ENCODE data around the gene TBX18. TPM values are rescaled to one million over a fixed set of nuclear protein-coding genes. Genes with fewer than 3 reads are reported as not detected.

TBX18 gene
- total RNA-seq, 1 experiment from 2014 or later, result 14.4 TPM

DNA sequence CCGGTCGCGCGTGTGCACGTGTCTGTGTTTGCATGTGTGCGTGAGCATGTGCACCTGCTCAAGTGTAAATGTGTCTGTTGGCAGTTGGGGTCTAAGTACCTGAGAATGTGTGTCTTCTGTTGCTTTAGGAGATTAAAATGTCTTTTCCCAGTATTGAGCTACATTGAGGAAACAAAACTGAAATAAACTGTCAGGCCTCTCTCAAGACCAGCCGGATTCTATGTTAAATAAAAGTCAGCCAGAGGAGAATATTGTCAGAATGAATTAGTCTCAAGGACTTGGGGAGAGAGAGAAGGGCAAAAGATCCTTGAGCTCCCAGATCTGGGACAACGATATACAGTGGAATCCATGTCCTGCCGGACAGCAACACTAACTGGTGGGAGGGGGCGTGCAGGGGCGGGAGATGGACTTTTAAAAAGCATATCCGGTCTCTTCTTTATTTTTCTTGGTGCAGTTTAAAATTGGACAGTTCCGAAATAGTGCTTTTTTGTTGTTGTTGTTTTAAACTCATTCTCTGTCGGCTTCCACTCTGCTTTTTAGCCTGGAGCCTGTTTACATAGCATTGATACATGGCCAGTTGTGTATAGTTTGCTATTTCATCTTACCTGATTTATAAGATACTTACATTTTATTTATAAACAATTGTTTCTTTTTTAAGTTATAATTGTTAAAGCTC, 3.3 kb upstream of the TBX18 start:
- no peaks in the 10 kb centered on the region for H3K9me2 ChIP-seq (ENCODE audit: insufficient read depth)
- RAD21 ChIA-PET (ENCODE audit: low non-redundant PET in 1 of 2, low total read pairs in 2 of 2, uncharacterized antibody in 2 of 2, unreplicated experiment in 2 of 2), result no interaction called here
- H2AFZ ChIP-seq (ENCODE audit: low read depth, low read length, poor library complexity, severe bottlenecking), result no peak overlapping the region
- H3K4me1 ChIP-seq (ENCODE audit: control insufficient read depth in 1 of 2, insufficient read depth in 2 of 2, low read length in 2 of 2), result peaks cover 0 to 13% of the 10 kb centered on the region in 2 experiments; a peak in 2 of 4 replicates
- no peak for TF ChIP-seq POLR2A (IDR thresholded peaks at IDR 0.05; ENCODE audit: borderline replicate concordance, extremely low read depth, insufficient read depth, insufficient read length)
- no peak for TF ChIP-seq EGR1 (IDR thresholded peaks at IDR 0.05; ENCODE audit: low read depth)
- no peak for TF ChIP-seq SP1 (IDR thresholded peaks at IDR 0.05; ENCODE audit: low read depth)
- no peak for TF ChIP-seq RAD21 (IDR thresholded peaks at IDR 0.05; ENCODE audit: low read depth)
- DNase-seq (ENCODE audit: low read depth, low spot score), result no peak
- intact Hi-C loops (cut with micrococcal nuclease), result no loop called here
- H3K9me3 ChIP-seq (ENCODE audit: control insufficient read depth in 1 of 2, insufficient read depth in 1 of 2, low read depth in 1 of 2, low read length in 2 of 2), result no peaks in the 10 kb centered on the region
- no peak overlapping the region for H3K4me2 ChIP-seq (ENCODE audit: low read length)
- H3K36me3 ChIP-seq (ENCODE audit: control insufficient read depth in 1 of 2, insufficient read depth in 2 of 2, low read length in 2 of 2), result no peaks in the 10 kb centered on the region
- no peak overlapping the region for H3K27ac ChIP-seq (ENCODE audit: low read depth, low read length)
- POLR2A ChIA-PET, result no interaction called here
- BruUV-seq (replicated peaks), result no TSS peak
- no peaks in the 10 kb centered on the region for H3K27me3 ChIP-seq (ENCODE audit: insufficient read depth, low read length)
- no peak overlapping the region for H3K9ac ChIP-seq (ENCODE audit: low read length)
- no peak for ATAC-seq
- no peak overlapping the region for H3K4me3 ChIP-seq (replicated peaks in 1 of 2; ENCODE audit: low read depth in 1 of 2, low read length in 2 of 2)
- peaks cover 2% of the 10 kb centered on the region; the same call in 1 of the 2 replicates for H3K79me2 ChIP-seq (ENCODE audit: insufficient read depth, low read length)
- H4K20me1 ChIP-seq (ENCODE audit: insufficient read depth), result no peaks in the 10 kb centered on the region
- CTCF ChIA-PET, result no interaction called here

DNA sequence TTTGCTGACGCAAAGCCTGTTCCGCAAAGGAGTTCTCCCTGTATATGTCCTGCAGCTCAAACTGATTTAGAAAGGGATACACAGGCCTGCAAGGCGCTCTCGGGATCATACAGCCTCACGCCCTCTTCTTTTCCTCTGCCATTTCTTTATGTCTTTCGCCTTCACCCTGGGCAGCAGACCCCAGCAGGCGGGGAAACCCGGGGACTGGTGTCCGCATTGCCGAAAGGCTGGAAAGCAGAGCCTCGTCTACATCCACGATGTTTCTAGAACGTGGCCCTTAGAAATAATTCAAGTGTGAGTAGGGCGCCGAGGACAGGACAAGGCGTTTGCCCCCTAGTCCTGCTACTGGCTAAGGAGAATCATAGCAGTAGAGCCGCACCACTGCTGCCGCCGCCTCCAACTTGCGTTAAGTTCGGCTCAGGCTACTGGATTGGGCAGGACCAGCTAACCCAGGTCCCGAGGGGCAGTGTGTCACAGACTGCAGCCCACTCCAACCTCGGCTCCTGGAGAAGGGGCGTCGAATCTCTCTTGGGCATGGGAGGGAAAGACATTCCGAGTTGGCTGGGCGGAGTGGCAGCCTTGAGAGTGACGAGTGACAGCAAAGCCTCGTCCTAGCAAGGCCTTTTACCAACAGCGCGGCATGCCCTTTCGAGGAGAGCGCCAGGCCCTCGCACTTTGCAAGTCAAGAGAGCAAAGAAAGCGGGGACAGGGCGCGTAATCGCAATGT, 2.6 kb upstream of the TBX18 start:
- H3K79me2 ChIP-seq (ENCODE audit: insufficient read depth, low read length), result peaks cover 9% of the 10 kb centered on the region
- no peaks in the 10 kb centered on the region for H3K27me3 ChIP-seq (ENCODE audit: insufficient read depth, low read length)
- CTCF ChIA-PET, result no interaction called here

More for the DNA sequence above, 2.6 kb upstream of the TBX18 start:
- no TSS peak for BruUV-seq (replicated peaks)
- ATAC-seq (no peak), DNase-seq (ENCODE audit: low read depth, low spot score) (no peak)
- TF ChIP-seq, protein P1, sequence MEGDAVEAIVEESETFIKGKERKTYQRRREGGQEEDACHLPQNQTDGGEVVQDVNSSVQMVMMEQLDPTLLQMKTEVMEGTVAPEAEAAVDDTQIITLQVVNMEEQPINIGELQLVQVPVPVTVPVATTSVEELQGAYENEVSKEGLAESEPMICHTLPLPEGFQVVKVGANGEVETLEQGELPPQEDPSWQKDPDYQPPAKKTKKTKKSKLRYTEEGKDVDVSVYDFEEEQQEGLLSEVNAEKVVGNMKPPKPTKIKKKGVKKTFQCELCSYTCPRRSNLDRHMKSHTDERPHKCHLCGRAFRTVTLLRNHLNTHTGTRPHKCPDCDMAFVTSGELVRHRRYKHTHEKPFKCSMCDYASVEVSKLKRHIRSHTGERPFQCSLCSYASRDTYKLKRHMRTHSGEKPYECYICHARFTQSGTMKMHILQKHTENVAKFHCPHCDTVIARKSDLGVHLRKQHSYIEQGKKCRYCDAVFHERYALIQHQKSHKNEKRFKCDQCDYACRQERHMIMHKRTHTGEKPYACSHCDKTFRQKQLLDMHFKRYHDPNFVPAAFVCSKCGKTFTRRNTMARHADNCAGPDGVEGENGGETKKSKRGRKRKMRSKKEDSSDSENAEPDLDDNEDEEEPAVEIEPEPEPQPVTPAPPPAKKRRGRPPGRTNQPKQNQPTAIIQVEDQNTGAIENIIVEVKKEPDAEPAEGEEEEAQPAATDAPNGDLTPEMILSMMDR (IDR thresholded peaks at IDR 0.05 in 2 of 3, conservative IDR thresholded peaks at IDR 0.05 in 1 of 3; ENCODE audit: borderline replicate concordance in 1 of 3, insufficient read depth in 1 of 3, low read depth in 2 of 3, low read length in 2 of 3), result no peak
- no peak for TF ChIP-seq YY1 (IDR thresholded peaks at IDR 0.05; ENCODE audit: extremely low read depth, insufficient replicate concordance, low read depth, low read length)
- TF ChIP-seq EZH2 (IDR thresholded peaks at IDR 0.05), result no peak
- no peak for TF ChIP-seq SRF (IDR thresholded peaks at IDR 0.05; ENCODE audit: low read depth)
- no peak for TF ChIP-seq TCF7L2 (IDR thresholded peaks at IDR 0.05; ENCODE audit: borderline replicate concordance, extremely low read depth, insufficient read depth, insufficient read length)
- no peak for TF ChIP-seq ELF1 (IDR thresholded peaks at IDR 0.05; ENCODE audit: borderline replicate concordance, low read depth)
- TF ChIP-seq ZNF274 (IDR thresholded peaks at IDR 0.05; ENCODE audit: low read depth, low read length), result no peak
- no peak for TF ChIP-seq CEBPB (IDR thresholded peaks at IDR 0.05; ENCODE audit: low read depth)
- TF ChIP-seq, protein P2, sequence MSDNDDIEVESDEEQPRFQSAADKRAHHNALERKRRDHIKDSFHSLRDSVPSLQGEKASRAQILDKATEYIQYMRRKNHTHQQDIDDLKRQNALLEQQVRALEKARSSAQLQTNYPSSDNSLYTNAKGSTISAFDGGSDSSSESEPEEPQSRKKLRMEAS (IDR thresholded peaks at IDR 0.05), result no peak
- no peak for TF ChIP-seq RAD21 (IDR thresholded peaks at IDR 0.05; ENCODE audit: low read depth)
- TF ChIP-seq POLR2AphosphoS5 (IDR thresholded peaks at IDR 0.05; ENCODE audit: low read depth, low read length), result no peak
- no peak for TF ChIP-seq EGR1 (IDR thresholded peaks at IDR 0.05; ENCODE audit: low read depth)
- TF ChIP-seq, protein P3, sequence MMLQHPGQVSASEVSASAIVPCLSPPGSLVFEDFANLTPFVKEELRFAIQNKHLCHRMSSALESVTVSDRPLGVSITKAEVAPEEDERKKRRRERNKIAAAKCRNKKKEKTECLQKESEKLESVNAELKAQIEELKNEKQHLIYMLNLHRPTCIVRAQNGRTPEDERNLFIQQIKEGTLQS (IDR thresholded peaks at IDR 0.05), result no peak
- TF ChIP-seq POLR2A (IDR thresholded peaks at IDR 0.05; ENCODE audit: borderline replicate concordance, extremely low read depth, insufficient read depth, insufficient read length), result no peak
- TF ChIP-seq JUND (IDR thresholded peaks at IDR 0.05), result no peak
- TF ChIP-seq FOSL1 (IDR thresholded peaks at IDR 0.05; ENCODE audit: low read depth), result no peak
- no peak for TF ChIP-seq SIN3A (IDR thresholded peaks at IDR 0.05; ENCODE audit: low read depth)
- no peak for TF ChIP-seq SP1 (IDR thresholded peaks at IDR 0.05; ENCODE audit: low read depth)
- TF ChIP-seq ZFX (IDR thresholded peaks at IDR 0.05), result no peak
- Histone ChIP-seq H4K20me1 (ENCODE audit: insufficient read depth) (no peaks in the 10 kb centered on the region), H3K9me3 (ENCODE audit: control insufficient read depth in 1 of 2, insufficient read depth in 1 of 2, low read depth in 1 of 2, low read length in 2 of 2) (no peaks in the 10 kb centered on the region), H3K4me2 (ENCODE audit: low read length) (no peak overlapping the region), H3K9ac (ENCODE audit: low read length) (no peak overlapping the region), H3K4me3 (replicated peaks in 1 of 2; ENCODE audit: low read depth in 1 of 2, low read length in 2 of 2) (no peak overlapping the region), H3K9me2 (ENCODE audit: insufficient read depth) (no peaks in the 10 kb centered on the region), H2AFZ (ENCODE audit: low read depth, low read length, poor library complexity, severe bottlenecking) (no peak overlapping the region), H3K4me1 (ENCODE audit: control insufficient read depth in 1 of 2, insufficient read depth in 2 of 2, low read length in 2 of 2) (peaks cover 0 to 13% of the 10 kb centered on the region in 2 experiments; a peak in 2 of 4 replicates), H3K27ac (ENCODE audit: low read depth, low read length) (no peak overlapping the region), H3K36me3 (ENCODE audit: control insufficient read depth in 1 of 2, insufficient read depth in 2 of 2, low read length in 2 of 2) (no peaks in the 10 kb centered on the region)
- RAD21 ChIA-PET (ENCODE audit: low non-redundant PET in 1 of 2, low total read pairs in 2 of 2, uncharacterized antibody in 2 of 2, unreplicated experiment in 2 of 2), result no interaction called here
- POLR2A ChIA-PET, result no interaction called here
- intact Hi-C loops (cut with micrococcal nuclease), result no loop called here

All from HCT116 (cell line).